ENCODE data around the gene ADAMTSL3. TPM values are rescaled to one million over a fixed set of nuclear protein-coding genes. Genes with fewer than 3 reads are reported as not detected.

The ADAMTSL3 gene
- total RNA-seq, 1 donor from 2014 or later, result not detected

Other genes starting within 250 kb of the ADAMTSL3 start
- gene SH3GL3, start 206.8 kb upstream of the ADAMTSL3 start, total RNA-seq, result not detected in 2 replicates

All from activated T-helper 1 cell treated with anti-CD3 and anti-CD28 coated beads, Interleukin-12 subunit alpha, Interleukin-12 subunit beta, Interleukin-2, Interleukin-4 antibody, amounts not matched to agents 30 ng/mL and 10 ng/mL and 1 ng/mL, durations not matched to agents 14 hours and 24 hours and 36 hours (primary cell).